Karpas-422 (cell line): ENCODE data around the gene MSH2. TPM values are rescaled to one million over a fixed set of nuclear protein-coding genes. Genes with fewer than 3 reads are reported as not detected.

Experiments
- DNase-seq: peaks from one replicate; pipeline ENCODE4 v3.0.0-alpha.2; 2015
- H2AFZ ChIP-seq: fragments of 200-600 bp; sonication (generic); 2 replicates; pipeline ENCODE4 v1.6.1; 2014; ENCODE audit warnings: antibody characterized with exemption, low read length, mixed read lengths
- H3K27ac ChIP-seq: fragments of 200-600 bp; sonication (generic); 2 replicates; pipeline ENCODE4 v1.5.1; 2014; ENCODE audit warnings: mild to moderate bottlenecking, low read length, moderate library complexity
- H3K27me3 ChIP-seq: fragments of 200-600 bp; sonication (generic); 2 replicates; pipeline ENCODE4 v1.6.1; 2014; ENCODE audit warnings: low read length, mixed read lengths
- H3K36me3 ChIP-seq: fragments of 200-600 bp; sonication (generic); 2 replicates; pipeline ENCODE4 v1.6.1; 2014; ENCODE audit warnings: low read length, mixed read lengths; ENCODE audit not compliant: insufficient read depth
- H3K4me1 ChIP-seq: fragments of 200-600 bp; sonication (generic); 2 replicates; pipeline ENCODE4 v1.6.1; 2014; ENCODE audit warnings: mild to moderate bottlenecking, low read length, mixed read lengths
- H3K4me2 ChIP-seq: fragments of 200-600 bp; sonication (generic); 2 replicates; pipeline ENCODE4 v1.6.1; 2014; ENCODE audit warnings: low read length, low read depth, mild to moderate bottlenecking; ENCODE audit not compliant: poor library complexity, severe bottlenecking
- H3K4me3 ChIP-seq: fragments of 200-600 bp; sonication (generic); 2 replicates; pipeline ENCODE4 v1.5.1; 2014; ENCODE audit warnings: mild to moderate bottlenecking, antibody characterized with exemption, low read length, mixed read lengths
- H3K79me2 ChIP-seq: fragments of 200-600 bp; sonication (generic); 2 replicates; pipeline ENCODE4 v1.6.1; 2014; ENCODE audit warnings: mild to moderate bottlenecking, low read length, mixed read lengths
- H3K9ac ChIP-seq: fragments of 200-600 bp; sonication (generic); 2 replicates; pipeline ENCODE4 v1.6.0; 2014; ENCODE audit warnings: low read length
- H3K9me2 ChIP-seq: fragments of 200-600 bp; sonication (generic), shearing (Covaris generic); replicated peaks from 2 replicates; pipeline ENCODE4 v1.6.0; 2014; ENCODE audit warnings: mild to moderate bottlenecking, low read length, moderate library complexity; ENCODE audit not compliant: insufficient read depth
- H3K9me3 ChIP-seq: fragments of 300-700, 200-600 bp; sonication (generic); 2 replicates; pipeline ENCODE4 v1.6.1; 2014; ENCODE audit warnings: low read length, mixed read lengths
- H4K20me1 ChIP-seq: fragments of 200-600 bp; sonication (generic); 2 replicates; pipeline ENCODE4 v1.6.1; 2014; ENCODE audit warnings: mild to moderate bottlenecking, antibody characterized with exemption, low read length, low read depth; ENCODE audit not compliant: insufficient read depth
- total RNA-seq: library from RNA; depleted of rRNA; stranded (reverse); fragments of >200 nt; shearing (Covaris generic); gene quantifications from 2 replicates; pipeline ENCODE4 v1.2.3, GENCODE V29; 2014; ENCODE audit warnings: low replicate concordance

Gene MSH2
- total RNA-seq, 1 experiment from 2014 or later = 38.7 TPM

DNA sequence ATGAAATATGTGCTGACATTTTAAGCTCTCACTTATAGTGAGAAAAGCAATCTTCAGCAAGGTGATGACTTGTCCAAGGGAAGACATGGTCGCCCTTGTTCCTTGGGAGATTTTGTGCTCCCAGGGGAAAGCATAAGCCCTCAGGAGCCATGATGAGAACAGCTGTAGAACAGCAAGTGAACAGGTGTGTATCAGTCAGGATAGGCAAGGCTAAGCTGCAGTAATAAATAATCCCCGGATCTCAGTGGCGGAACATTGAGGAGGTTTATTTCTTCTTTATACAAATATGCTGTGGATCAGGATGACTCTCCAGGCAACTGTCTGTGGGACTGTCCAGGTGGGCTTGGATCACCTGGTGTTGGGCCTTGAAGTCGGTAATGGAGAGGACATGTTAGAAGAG lies 103.1 kb downstream of the MSH2 start:
- Histone ChIP-seq H3K4me1 (peaks cover 45% of the 10 kb centered on the region), H3K9me3 (peaks cover 6% of the 10 kb centered on the region; the same call in 1 of the 2 replicates), H3K36me3 (peaks cover 3% of the 10 kb centered on the region; the same call in 1 of the 2 replicates), H3K4me2 (no peak overlapping the region), H3K27ac (peak overlapping the region; percentile 99), H3K27me3 (no peaks in the 10 kb centered on the region), H3K79me2 (no peaks in the 10 kb centered on the region), H3K9ac (no peak overlapping the region), H2AFZ (no peak overlapping the region), H4K20me1 (no peaks in the 10 kb centered on the region), H3K9me2 (no peaks in the 10 kb centered on the region), H3K4me3 (no peak overlapping the region)
- DNase-seq = peak; percentile 42

DNA sequence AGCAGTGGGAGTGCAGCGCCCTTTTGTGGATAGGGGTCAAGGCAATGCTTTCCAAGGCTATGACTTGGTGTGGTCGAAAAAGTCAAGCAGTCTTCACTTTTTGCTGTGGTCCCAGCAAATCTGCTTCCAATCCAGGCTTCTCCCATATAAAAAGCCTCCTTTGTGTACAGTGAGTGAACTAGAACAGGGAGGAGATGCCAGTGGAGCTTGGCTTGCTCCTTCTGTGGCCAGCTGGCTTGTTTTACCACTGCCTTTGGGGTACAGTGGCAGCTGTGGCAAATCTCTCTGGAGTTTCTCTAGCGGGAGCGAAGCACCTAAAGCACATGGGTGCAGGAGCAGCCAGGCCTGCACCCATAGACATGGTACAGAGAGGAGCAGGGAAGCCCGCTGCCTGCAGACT lies 103.5 kb downstream of the MSH2 start:
- peaks cover 6% of the 10 kb centered on the region; the same call in 1 of the 2 replicates for H3K9me3 ChIP-seq
- no peak overlapping the region for H2AFZ ChIP-seq
- no peak overlapping the region for H3K4me2 ChIP-seq
- H3K79me2 ChIP-seq = no peaks in the 10 kb centered on the region
- H3K27ac ChIP-seq = peak overlapping the region; percentile 99
- H3K9ac ChIP-seq = no peak overlapping the region
- H3K4me1 ChIP-seq = peaks cover 49% of the 10 kb centered on the region
- no peaks in the 10 kb centered on the region for H3K27me3 ChIP-seq
- H3K9me2 ChIP-seq = no peaks in the 10 kb centered on the region
- H3K4me3 ChIP-seq = no peak overlapping the region
- DNase-seq = peak; percentile 42
- peaks cover 6% of the 10 kb centered on the region for H3K36me3 ChIP-seq
- no peaks in the 10 kb centered on the region for H4K20me1 ChIP-seq

DNA sequence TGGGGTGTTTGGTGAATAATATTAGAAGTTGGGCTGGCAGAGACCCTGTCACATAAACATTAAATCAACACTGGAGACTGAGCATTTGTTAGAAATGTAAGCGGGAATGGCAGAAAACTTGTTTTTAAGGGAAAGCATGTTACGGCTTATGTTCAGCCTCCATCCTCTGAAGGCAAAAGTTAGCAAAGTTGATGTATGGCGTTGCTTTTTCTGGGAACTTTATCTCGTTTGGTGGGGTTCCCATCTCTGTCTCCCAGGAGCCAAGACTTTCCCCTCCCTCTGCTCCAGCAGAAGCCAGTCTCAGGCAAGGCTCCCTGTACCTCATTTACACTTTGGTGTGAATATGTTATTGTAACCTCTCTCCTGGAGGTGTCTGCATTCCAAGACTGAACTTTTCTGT lies 105.1 kb downstream of the MSH2 start:
- Histone ChIP-seq H3K4me3 (no peak overlapping the region), H3K4me1 (peaks cover 49% of the 10 kb centered on the region), H4K20me1 (no peaks in the 10 kb centered on the region), H3K27ac (peak overlapping the region; percentile 62), H3K79me2 (no peaks in the 10 kb centered on the region), H3K36me3 (peaks cover 17% of the 10 kb centered on the region), H3K9me3 (peaks cover 6% of the 10 kb centered on the region; the same call in 1 of the 2 replicates), H2AFZ (no peak overlapping the region), H3K9ac (no peak overlapping the region), H3K4me2 (no peak overlapping the region), H3K27me3 (no peaks in the 10 kb centered on the region), H3K9me2 (no peaks in the 10 kb centered on the region)
- no peak for DNase-seq

DNA sequence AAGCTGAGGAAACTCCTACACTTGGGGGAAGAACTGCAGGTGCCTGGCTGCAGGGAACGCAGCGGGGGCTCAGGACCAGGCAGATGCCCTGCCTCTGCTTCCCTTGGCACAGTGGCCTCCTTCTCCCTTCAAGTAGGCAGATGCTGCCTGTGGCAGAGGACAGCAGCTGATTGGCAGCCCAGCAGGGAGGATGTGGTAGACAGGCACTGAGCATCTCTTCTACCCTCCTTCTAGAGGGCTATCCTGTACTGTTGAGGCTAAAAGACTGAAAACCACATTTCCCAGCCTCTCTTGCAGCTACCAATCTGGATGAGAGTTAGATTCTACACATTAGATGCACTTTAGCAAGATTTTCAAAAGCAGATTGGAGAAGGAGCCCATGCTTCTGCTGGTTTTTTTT lies 105.7 kb downstream of the MSH2 start:
- Histone ChIP-seq H3K27ac (peak overlapping the region; percentile 62), H3K4me3 (no peak overlapping the region), H3K9me2 (no peaks in the 10 kb centered on the region), H3K4me1 (peaks cover 49% of the 10 kb centered on the region), H3K36me3 (peaks cover 17% of the 10 kb centered on the region), H3K79me2 (no peaks in the 10 kb centered on the region), H3K27me3 (no peaks in the 10 kb centered on the region), H4K20me1 (no peaks in the 10 kb centered on the region), H2AFZ (no peak overlapping the region), H3K9me3 (peaks cover 6% of the 10 kb centered on the region; the same call in 1 of the 2 replicates), H3K4me2 (no peak overlapping the region), H3K9ac (no peak overlapping the region)
- no peak for DNase-seq

DNA sequence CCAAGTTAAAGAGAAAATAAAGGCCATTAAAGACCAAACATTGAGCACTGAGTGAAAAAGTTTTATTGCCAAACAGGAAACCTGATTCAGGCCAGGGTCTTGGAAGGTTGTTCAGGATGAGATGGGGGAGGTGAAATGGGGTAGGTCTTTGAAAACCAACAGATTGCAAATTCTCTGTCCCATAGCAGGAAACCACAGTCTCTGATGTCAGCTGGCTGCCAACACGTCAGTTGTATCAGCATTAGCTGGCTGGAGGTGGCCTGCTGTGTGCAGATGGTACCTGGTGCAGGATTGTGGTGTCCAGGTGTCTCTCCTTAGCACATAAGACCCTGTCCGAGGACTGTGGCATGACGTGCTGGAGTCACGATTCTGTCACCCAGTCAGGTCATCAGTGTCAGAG lies 106.3 kb downstream of the MSH2 start:
- peaks cover 48% of the 10 kb centered on the region for H3K4me1 ChIP-seq
- peaks cover 22% of the 10 kb centered on the region for H3K36me3 ChIP-seq
- H3K9me2 ChIP-seq = no peaks in the 10 kb centered on the region
- H3K9ac ChIP-seq = no peak overlapping the region
- no peaks in the 10 kb centered on the region for H3K27me3 ChIP-seq
- peak overlapping the region; percentile 62 for H3K27ac ChIP-seq
- H4K20me1 ChIP-seq = no peaks in the 10 kb centered on the region
- H2AFZ ChIP-seq = no peak overlapping the region
- no peaks in the 10 kb centered on the region for H3K79me2 ChIP-seq
- no peak overlapping the region for H3K4me3 ChIP-seq
- DNase-seq = no peak
- peaks cover 6% of the 10 kb centered on the region; the same call in 1 of the 2 replicates for H3K9me3 ChIP-seq
- no peak overlapping the region for H3K4me2 ChIP-seq

DNA sequence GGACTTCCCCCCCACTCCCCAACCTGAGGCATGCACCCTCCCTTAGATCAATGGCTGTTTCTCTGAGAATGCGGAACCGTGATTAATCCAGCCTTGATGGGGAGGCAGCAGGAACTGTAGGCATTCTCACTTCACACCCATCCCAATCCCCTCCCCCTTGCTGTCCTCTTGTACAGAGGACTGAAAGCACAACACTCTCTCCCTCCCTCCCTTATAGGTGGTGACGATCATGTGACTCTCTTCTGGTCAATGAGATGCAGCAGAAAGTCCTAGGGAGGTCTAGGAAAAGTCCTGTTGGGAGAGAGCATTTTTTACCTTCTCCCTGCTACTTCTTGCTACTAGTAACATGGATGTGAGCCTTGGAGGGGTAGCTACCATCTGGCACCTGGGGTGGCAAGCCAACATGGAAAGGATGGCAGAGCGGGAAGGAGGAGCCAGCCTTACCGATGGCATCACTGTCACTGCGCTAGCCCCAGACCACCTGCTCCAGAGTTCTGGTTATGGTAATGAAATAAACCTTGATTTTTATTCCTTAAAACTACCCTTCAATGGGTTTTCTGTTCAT lies 106.9 kb downstream of the MSH2 start:
- H3K9ac ChIP-seq = no peak overlapping the region
- H3K36me3 ChIP-seq = peaks cover 26% of the 10 kb centered on the region
- H4K20me1 ChIP-seq = no peaks in the 10 kb centered on the region
- DNase-seq = no peak
- H3K4me1 ChIP-seq = peaks cover 42% of the 10 kb centered on the region
- H3K27me3 ChIP-seq = no peaks in the 10 kb centered on the region
- no peaks in the 10 kb centered on the region for H3K79me2 ChIP-seq
- peak overlapping the region; percentile 50 for H3K27ac ChIP-seq
- no peaks in the 10 kb centered on the region for H3K9me2 ChIP-seq
- H3K4me3 ChIP-seq = no peak overlapping the region
- H3K4me2 ChIP-seq = no peak overlapping the region
- peaks cover 5% of the 10 kb centered on the region; the same call in 1 of the 2 replicates for H3K9me3 ChIP-seq
- H2AFZ ChIP-seq = no peak overlapping the region

DNA sequence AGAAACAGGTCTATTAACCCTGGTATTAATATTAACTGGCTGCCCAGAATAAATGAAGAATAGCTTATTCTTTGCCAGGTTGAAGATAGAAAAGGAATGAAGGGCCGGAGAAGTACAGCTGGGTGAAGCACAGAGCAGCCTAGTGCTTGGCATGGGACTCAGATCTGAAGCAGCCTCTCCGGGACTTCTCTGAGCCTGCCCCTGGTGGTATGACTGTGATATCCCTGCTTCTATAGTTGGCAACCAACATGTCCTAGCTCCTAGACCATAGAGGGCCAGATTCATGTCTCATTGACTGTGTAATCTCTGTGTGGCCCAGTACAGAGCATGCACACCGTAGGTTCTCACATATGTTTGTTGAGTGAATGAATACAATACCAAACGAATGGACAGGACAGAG lies 107.8 kb downstream of the MSH2 start:
- DNase-seq = no peak
- no peak overlapping the region for H3K9ac ChIP-seq
- no peaks in the 10 kb centered on the region for H3K79me2 ChIP-seq
- no peaks in the 10 kb centered on the region for H4K20me1 ChIP-seq
- H3K4me2 ChIP-seq = no peak overlapping the region
- H3K27me3 ChIP-seq = no peaks in the 10 kb centered on the region
- H3K9me2 ChIP-seq = no peaks in the 10 kb centered on the region
- no peaks in the 10 kb centered on the region for H3K9me3 ChIP-seq
- H2AFZ ChIP-seq = no peak overlapping the region
- H3K36me3 ChIP-seq = peaks cover 35% of the 10 kb centered on the region
- H3K4me3 ChIP-seq = no peak overlapping the region
- H3K27ac ChIP-seq = peak overlapping the region; percentile 50
- peaks cover 47% of the 10 kb centered on the region for H3K4me1 ChIP-seq

DNA sequence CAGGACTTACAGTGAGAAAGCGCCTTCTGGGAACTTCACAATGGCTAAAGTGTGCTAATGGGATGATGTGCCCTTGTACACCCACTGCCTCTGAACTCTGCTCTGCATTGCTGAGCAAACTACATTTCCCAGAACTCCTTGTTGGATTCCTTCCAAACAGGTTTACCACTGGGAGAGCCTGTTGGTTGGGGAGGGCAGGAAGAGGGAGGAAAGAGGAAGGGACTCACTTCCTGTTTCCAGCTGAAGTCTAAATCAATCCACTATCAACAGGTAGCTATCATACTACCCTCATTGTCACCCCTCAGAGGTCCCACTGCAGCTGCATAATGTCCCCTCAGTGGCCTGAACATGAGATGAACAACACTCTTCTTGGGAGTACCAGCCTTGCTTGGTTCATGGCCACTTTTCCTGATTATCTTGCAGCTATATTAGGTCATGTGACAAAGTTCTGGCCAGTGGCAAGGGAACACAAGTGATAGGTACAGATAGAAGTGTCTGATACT lies 109.7 kb downstream of the MSH2 start:
- Histone ChIP-seq H3K4me1 (peaks cover 51% of the 10 kb centered on the region), H3K4me3 (no peak overlapping the region), H3K9me2 (no peaks in the 10 kb centered on the region), H3K4me2 (no peak overlapping the region), H3K9me3 (no peaks in the 10 kb centered on the region), H2AFZ (no peak overlapping the region), H3K79me2 (no peaks in the 10 kb centered on the region), H3K9ac (no peak overlapping the region), H3K36me3 (peaks cover 48% of the 10 kb centered on the region), H4K20me1 (no peaks in the 10 kb centered on the region), H3K27me3 (no peaks in the 10 kb centered on the region), H3K27ac (peak overlapping the region; percentile 59)
- no peak for DNase-seq
